Esophagus muscularis mucosa (tissue), 4 donors: ENCODE results near the gene ASIC2. TPM values are rescaled to one million over a fixed set of nuclear protein-coding genes. Genes with fewer than 3 reads are reported as not detected.

Experiments
- DNase-seq: peaks from one replicate; pipeline ENCODE4 v3.0.0-alpha.2; 2017; ENCODE audit errors: extremely low spot score
- H3K27ac ChIP-seq, 4 donors: fragments of 200-600 bp; sonication (generic); replicated peaks in 1 of 4; 1 replicate in 3 of 4; 2 replicates in 1 of 4; pipeline ENCODE4 v1.5.1; 2016 to 2019; ENCODE audit warnings: mild to moderate bottlenecking in 1 of 4
- H3K27me3 ChIP-seq, 4 donors: fragments of 200-600 bp; sonication (generic); one replicate each; pipeline versions ENCODE4 v1.5.1 to v1.6.0; 2016 to 2019
- H3K36me3 ChIP-seq, 4 donors: fragments of 200-600 bp; sonication (generic); one replicate each; pipeline ENCODE4 v1.5.1; 2016 to 2019
- H3K4me1 ChIP-seq, 4 donors: fragments of 200-600 bp; sonication (generic); one replicate each; pipeline ENCODE4 v1.5.1; 2016 to 2019
- H3K4me3 ChIP-seq, 4 donors: fragments of 200-600 bp; sonication (generic); 1 replicate in 2 of 4; 2 replicates in 2 of 4; pipeline ENCODE4 v1.5.1; 2016 to 2019; ENCODE audit warnings: mild to moderate bottlenecking in 4 of 4, moderate library complexity in 1 of 4
- H3K9me3 ChIP-seq, 4 donors: fragments of 200-600 bp; sonication (generic); 1 replicate in 3 of 4; 2 replicates in 1 of 4; pipeline ENCODE4 v1.5.1; 2016 to 2019
- EP300 ChIP-seq: sonication (generic); formaldehyde crosslinking; IDR thresholded peaks from one replicate; pipeline ENCODE4 v1.6.1; 2017; ENCODE audit warnings: antibody characterized with exemption
- POLR2A ChIP-seq: fragments of 450-650 bp; IDR thresholded peaks from one replicate; pipeline ENCODE4 v1.6.1; 2017; ENCODE audit warnings: antibody characterized with exemption, moderate library complexity, mild to moderate bottlenecking, low read depth
- POLR2AphosphoS5 ChIP-seq, 2 donors: sonication (generic); formaldehyde crosslinking; IDR thresholded peaks; one replicate each; pipeline ENCODE4 v1.6.1; 2017; ENCODE audit warnings: antibody characterized with exemption in 2 of 2
- WGBS: methylation state at CpG from one replicate; pipeline ENCODE4 v1.1.5; 2018; 5-methylcytosine and 5-hydroxymethylcytosine counted together
- intact Hi-C: fragments of 100-400 bp; cut with DNase I; formaldehyde crosslinking; loops from one replicate; pipeline ENCODE4 v1.15.1; 2023
- total RNA-seq, 4 donors: library from RNA; depleted of rRNA; stranded (reverse); fragments of >200 nt; gene quantifications; one replicate each; pipeline versions ENCODE4 v1.1.0 to v1.2.1, GENCODE V29; 2016
- TF ChIP-seq, protein P1 (sequence below), 3 experiments: fragments of 200-600 bp in 2 of 3; fragments of 450-650 bp in 1 of 3; sonication (generic) in 2 of 3; IDR thresholded peaks; one replicate each; pipeline ENCODE4 v1.5.1; 2017 to 2019; ENCODE audit warnings: antibody characterized with exemption in 3 of 3, mild to moderate bottlenecking in 2 of 3, moderate library complexity in 1 of 3

The ASIC2 gene
- total RNA-seq, 4 donors from 2014 or later, result 0.13 TPM; not detected in 3

- Histone ChIP-seq H3K9me3 (no peaks in the 10 kb centered on the region), H3K27me3 (peaks cover 0 to 48% (median 0%) of the 10 kb centered on the region in 4 donors), H3K4me3 (no peak overlapping the region), H3K36me3 (no peaks in the 10 kb centered on the region), H3K27ac (no peak overlapping the region), H3K4me1 (no peaks in the 10 kb centered on the region)
- intact Hi-C loops, result no loop called here
- no peak for TF ChIP-seq POLR2A
- TF ChIP-seq, protein P1, sequence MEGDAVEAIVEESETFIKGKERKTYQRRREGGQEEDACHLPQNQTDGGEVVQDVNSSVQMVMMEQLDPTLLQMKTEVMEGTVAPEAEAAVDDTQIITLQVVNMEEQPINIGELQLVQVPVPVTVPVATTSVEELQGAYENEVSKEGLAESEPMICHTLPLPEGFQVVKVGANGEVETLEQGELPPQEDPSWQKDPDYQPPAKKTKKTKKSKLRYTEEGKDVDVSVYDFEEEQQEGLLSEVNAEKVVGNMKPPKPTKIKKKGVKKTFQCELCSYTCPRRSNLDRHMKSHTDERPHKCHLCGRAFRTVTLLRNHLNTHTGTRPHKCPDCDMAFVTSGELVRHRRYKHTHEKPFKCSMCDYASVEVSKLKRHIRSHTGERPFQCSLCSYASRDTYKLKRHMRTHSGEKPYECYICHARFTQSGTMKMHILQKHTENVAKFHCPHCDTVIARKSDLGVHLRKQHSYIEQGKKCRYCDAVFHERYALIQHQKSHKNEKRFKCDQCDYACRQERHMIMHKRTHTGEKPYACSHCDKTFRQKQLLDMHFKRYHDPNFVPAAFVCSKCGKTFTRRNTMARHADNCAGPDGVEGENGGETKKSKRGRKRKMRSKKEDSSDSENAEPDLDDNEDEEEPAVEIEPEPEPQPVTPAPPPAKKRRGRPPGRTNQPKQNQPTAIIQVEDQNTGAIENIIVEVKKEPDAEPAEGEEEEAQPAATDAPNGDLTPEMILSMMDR (IDR thresholded peaks at IDR 0.05), result no peak
- no peak for TF ChIP-seq POLR2AphosphoS5 (IDR thresholded peaks at IDR 0.05)
- no peak for TF ChIP-seq EP300
- no peak for DNase-seq
- WGBS, result 65% methylated on average over 3 of the region's 3 CpGs
These were observed 213.0 kb downstream of the ASIC2 start for GRCh38 chr17:33080091-33080490.

DNA sequence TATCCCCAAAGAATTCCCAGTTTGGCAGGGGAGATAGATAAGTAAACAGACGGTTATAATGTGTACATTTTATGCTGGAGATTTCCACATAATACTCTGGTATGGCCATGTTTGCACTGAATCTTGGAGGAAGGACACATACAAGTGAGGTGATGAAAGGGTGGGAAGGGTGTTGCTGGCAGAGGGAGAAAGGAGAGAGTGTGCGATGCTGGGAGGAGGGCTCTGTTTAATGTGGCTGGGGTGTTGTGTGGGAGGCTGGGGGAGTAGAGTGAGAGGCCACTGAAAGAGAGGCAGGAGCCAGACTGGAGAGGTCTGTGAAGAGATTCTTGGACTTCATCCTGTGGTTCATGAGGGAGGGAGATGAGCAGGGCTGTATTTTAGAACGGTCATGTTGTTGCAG is 213.9 kb downstream of the ASIC2 start:
- H3K27me3 ChIP-seq, result peaks cover 0 to 47% (median 0%) of the 10 kb centered on the region in 4 donors
- no peak for DNase-seq
- 46% methylated on average over 3 of the region's 3 CpGs for WGBS

GRCh38 chr17:33076979-33077378 is 216.1 kb downstream of the ASIC2 start:
- WGBS, result 56% methylated on average over 1 of the region's 1 CpG
- H3K4me1 ChIP-seq, result no peaks in the 10 kb centered on the region
- peaks cover 0 to 31% (median 0%) of the 10 kb centered on the region in 4 donors for H3K27me3 ChIP-seq
- no peaks in the 10 kb centered on the region for H3K9me3 ChIP-seq
- H3K4me3 ChIP-seq, result no peak overlapping the region
- TF ChIP-seq POLR2A (no peak), EP300 (no peak), POLR2AphosphoS5 (IDR thresholded peaks at IDR 0.05) (no peak)
- TF ChIP-seq, protein P1 (IDR thresholded peaks at IDR 0.05), result no peak
- no peaks in the 10 kb centered on the region for H3K36me3 ChIP-seq
- no peak overlapping the region for H3K27ac ChIP-seq
- DNase-seq, result no peak
- intact Hi-C loops, result no loop called here

More for the DNA sequence above, 213.9 kb downstream of the ASIC2 start:
- TF ChIP-seq POLR2A (no peak), POLR2AphosphoS5 (IDR thresholded peaks at IDR 0.05) (no peak), EP300 (no peak)
- TF ChIP-seq, protein P1 (IDR thresholded peaks at IDR 0.05), result no peak
- Histone ChIP-seq H3K4me1 (no peaks in the 10 kb centered on the region), H3K27ac (no peak overlapping the region), H3K36me3 (no peaks in the 10 kb centered on the region), H3K9me3 (no peaks in the 10 kb centered on the region), H3K4me3 (no peak overlapping the region)
- intact Hi-C loops, result no loop called here

GRCh38 chr17:33073416-33073815 is 219.7 kb downstream of the ASIC2 start:
- no peak for DNase-seq
- no peaks in the 10 kb centered on the region for H3K4me1 ChIP-seq
- H3K36me3 ChIP-seq, result no peaks in the 10 kb centered on the region
- WGBS, result 86% methylated on average over 7 of the region's 7 CpGs
- intact Hi-C loops, result no loop called here
- peaks cover 0 to 13% (median 0%) of the 10 kb centered on the region in 4 donors for H3K27me3 ChIP-seq
- no peaks in the 10 kb centered on the region for H3K9me3 ChIP-seq
- H3K4me3 ChIP-seq, result no peak overlapping the region
- TF ChIP-seq EP300, result no peak
- H3K27ac ChIP-seq, result no peak overlapping the region

- Histone ChIP-seq H3K4me3 (no peak overlapping the region), H3K27ac (no peak overlapping the region), H3K27me3 (peaks cover 0 to 7% (median 0%) of the 10 kb centered on the region in 4 donors), H3K36me3 (no peaks in the 10 kb centered on the region), H3K9me3 (no peaks in the 10 kb centered on the region), H3K4me1 (no peaks in the 10 kb centered on the region)
- 83% methylated on average over 12 of the region's 12 CpGs for WGBS
- DNase-seq, result no peak
- intact Hi-C loops, result no loop called here
- no peak for TF ChIP-seq POLR2AphosphoS5 (IDR thresholded peaks at IDR 0.05)
- no peak for TF ChIP-seq POLR2A
- TF ChIP-seq, protein P1 (IDR thresholded peaks at IDR 0.05), result no peak
- no peak for TF ChIP-seq EP300
These were observed 220.5 kb downstream of the ASIC2 start for GRCh38 chr17:33072421-33073161.
